ENCODE measurements around the gene TMEM176B. TPM values are rescaled to one million over a fixed set of nuclear protein-coding genes. Genes with fewer than 3 reads are reported as not detected.

TMEM176B gene
- total and polyA plus RNA-seq, 7 donors = 2.2 to 15.9 (median 4.4) TPM

DNA sequence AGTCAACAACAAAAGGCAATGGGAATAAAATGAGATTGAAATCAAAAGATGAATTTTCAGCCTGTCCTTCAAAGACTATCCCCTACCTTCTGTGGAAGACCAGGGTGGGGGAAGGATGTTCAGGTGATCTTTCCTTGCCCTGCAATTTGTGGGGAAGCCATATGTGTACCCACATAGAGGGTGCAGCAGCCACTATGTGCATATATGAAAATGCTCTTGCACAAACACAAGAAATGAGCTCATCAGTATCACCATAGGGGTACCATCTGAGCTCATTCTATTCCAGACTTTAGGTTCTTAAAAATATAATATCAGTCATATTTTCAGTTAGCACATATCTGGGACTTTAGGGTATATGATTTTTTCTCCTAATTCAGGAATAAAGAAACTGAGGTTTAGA, 45.2 kb downstream of the TMEM176B start:
- Histone ChIP-seq H3K36me3 (ENCODE audit: insufficient read depth in 1 of 2, low read depth in 1 of 2) (no peaks in the 10 kb centered on the region), H3K9me3 (no peaks in the 10 kb centered on the region), H3K27ac (no peak overlapping the region), H3K4me1 (no peaks in the 10 kb centered on the region), H3K27me3 (ENCODE audit: insufficient read depth in 3 of 3, low read length in 2 of 3) (no peaks in the 10 kb centered on the region), H3K4me3 (no peak overlapping the region)
- intact Hi-C loops (cut with DNase I) = loop anchor here in 1 of 2 donors (5.0 kb wide), 1 partner anchor 308 kb away; no protein-coding TSS in a partner anchor
- no peak for DNase-seq
- no peak for ATAC-seq
- TF ChIP-seq, protein P1, sequence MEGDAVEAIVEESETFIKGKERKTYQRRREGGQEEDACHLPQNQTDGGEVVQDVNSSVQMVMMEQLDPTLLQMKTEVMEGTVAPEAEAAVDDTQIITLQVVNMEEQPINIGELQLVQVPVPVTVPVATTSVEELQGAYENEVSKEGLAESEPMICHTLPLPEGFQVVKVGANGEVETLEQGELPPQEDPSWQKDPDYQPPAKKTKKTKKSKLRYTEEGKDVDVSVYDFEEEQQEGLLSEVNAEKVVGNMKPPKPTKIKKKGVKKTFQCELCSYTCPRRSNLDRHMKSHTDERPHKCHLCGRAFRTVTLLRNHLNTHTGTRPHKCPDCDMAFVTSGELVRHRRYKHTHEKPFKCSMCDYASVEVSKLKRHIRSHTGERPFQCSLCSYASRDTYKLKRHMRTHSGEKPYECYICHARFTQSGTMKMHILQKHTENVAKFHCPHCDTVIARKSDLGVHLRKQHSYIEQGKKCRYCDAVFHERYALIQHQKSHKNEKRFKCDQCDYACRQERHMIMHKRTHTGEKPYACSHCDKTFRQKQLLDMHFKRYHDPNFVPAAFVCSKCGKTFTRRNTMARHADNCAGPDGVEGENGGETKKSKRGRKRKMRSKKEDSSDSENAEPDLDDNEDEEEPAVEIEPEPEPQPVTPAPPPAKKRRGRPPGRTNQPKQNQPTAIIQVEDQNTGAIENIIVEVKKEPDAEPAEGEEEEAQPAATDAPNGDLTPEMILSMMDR (IDR thresholded peaks at IDR 0.05) = no peak

DNA sequence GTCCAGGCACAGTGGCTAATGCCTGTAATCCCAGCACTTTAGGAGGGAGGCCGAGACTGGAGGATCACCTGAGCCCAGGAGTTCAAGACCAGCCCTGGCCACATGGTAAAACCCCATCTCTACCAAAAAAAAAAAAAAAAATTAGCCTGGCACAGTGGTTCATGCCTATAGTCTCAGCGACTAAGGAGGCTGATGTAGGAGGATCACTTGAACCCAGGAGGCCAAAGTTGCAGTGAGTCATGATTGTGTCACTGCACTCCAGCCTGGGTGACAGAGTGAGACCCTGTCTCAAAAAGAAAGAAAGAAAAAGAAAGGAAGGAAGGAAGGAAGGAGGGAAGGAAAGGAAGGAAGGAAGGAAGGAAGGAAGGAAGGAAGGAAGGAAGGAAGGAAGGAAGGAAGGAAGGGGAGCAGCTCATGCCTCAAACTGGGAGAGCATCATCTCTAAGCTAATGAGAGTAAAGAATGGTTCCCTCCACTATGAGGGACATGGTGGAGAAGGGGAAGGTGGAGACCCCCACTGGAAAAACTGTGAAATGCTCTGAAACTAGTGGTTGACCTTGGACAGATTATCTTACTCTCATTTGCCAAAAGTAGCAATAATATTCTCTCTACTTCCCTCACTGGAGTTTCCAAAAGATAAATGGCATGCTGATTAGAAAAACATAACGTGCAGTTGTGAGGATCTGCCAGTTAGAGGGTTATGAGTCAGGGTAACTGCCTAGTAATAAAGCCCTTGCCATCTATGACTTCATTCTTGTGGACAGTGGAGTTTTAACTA, 46.1 kb downstream of the TMEM176B start:
- no peaks in the 10 kb centered on the region for H3K4me1 ChIP-seq
- no peak overlapping the region for H3K4me3 ChIP-seq
- no peaks in the 10 kb centered on the region for H3K9me3 ChIP-seq
- 28 to 38% (median 35%) methylated on average over 3 of the region's 3 CpGs for WGBS, 3 donors
- TF ChIP-seq, protein P1 (IDR thresholded peaks at IDR 0.05) = peak; percentile 17
- no peak overlapping the region for H3K27ac ChIP-seq
- no peaks in the 10 kb centered on the region for H3K27me3 ChIP-seq (ENCODE audit: insufficient read depth in 3 of 3, low read length in 2 of 3)
- no peaks in the 10 kb centered on the region for H3K36me3 ChIP-seq (ENCODE audit: insufficient read depth in 1 of 2, low read depth in 1 of 2)
- intact Hi-C loops (cut with DNase I) = no loop called here
- DNase-seq = no peak
- no peak for ATAC-seq

DNA sequence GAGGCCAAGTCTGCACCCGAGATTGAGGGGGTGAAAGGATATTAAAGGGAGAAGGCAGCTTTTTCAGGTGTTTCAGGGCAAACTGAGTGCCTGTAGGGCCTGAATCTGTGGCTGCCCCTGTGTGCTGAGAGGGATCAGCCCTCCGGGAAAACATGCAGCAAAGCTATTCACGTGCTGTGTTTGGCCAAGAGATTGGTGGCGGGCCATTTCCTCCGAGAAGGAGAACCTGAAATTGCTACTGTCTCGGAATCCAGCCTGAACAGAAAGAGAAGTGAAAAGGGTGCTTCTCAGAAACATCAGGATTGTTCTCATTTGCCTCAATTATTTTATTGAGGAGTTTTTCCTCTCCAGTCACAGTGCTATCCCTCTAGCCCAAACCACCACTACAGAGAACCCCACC, 46.9 kb downstream of the TMEM176B start:
- WGBS, 3 donors = 58 to 64% (median 59%) methylated on average over 6 of the region's 6 CpGs
- intact Hi-C loops (cut with DNase I) = no loop called here
- Histone ChIP-seq H3K4me1 (no peaks in the 10 kb centered on the region), H3K4me3 (no peak overlapping the region), H3K27ac (no peak overlapping the region), H3K9me3 (no peaks in the 10 kb centered on the region), H3K27me3 (ENCODE audit: insufficient read depth in 3 of 3, low read length in 2 of 3) (no peaks in the 10 kb centered on the region), H3K36me3 (ENCODE audit: insufficient read depth in 1 of 2, low read depth in 1 of 2) (no peaks in the 10 kb centered on the region)
- ATAC-seq = no peak
- DNase-seq = no peak
- TF ChIP-seq, protein P1 (IDR thresholded peaks at IDR 0.05) = no peak

DNA sequence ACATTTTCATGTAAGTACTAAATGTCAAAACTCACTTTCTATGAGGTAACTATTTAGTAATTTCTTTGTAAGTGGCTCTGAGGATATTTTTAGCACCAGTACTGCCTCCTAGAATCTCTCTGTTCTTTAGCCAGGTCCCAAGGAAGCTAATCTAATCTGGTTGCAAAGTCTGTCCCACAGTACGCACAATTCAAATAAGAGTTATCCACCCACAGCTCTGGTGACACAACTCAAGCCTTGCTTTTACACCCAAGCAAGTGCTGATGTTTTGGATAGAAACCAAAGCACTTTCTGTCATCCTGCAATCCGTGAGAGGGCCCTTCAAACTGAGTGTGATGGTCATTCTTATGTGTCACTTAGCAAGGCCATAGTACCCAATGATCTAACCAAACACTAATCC, 48.5 kb downstream of the TMEM176B start:
- no peak overlapping the region for H3K4me3 ChIP-seq
- intact Hi-C loops (cut with DNase I) = loop anchor here in 1 of 2 donors (2.0 kb wide), 1 partner anchor 31 kb away; no protein-coding TSS in a partner anchor
- no peak for DNase-seq
- H3K27me3 ChIP-seq (ENCODE audit: insufficient read depth in 3 of 3, low read length in 2 of 3) = no peaks in the 10 kb centered on the region
- no peak overlapping the region for H3K27ac ChIP-seq
- WGBS, 3 donors = 41 to 43% (median 42%) methylated on average over 2 of the region's 2 CpGs
- H3K36me3 ChIP-seq (ENCODE audit: insufficient read depth in 1 of 2, low read depth in 1 of 2) = no peaks in the 10 kb centered on the region
- H3K9me3 ChIP-seq = no peaks in the 10 kb centered on the region
- no peaks in the 10 kb centered on the region for H3K4me1 ChIP-seq
- ATAC-seq = peak in 1 of 4 donors; percentile 35
- TF ChIP-seq, protein P1 (IDR thresholded peaks at IDR 0.05) = no peak

DNA sequence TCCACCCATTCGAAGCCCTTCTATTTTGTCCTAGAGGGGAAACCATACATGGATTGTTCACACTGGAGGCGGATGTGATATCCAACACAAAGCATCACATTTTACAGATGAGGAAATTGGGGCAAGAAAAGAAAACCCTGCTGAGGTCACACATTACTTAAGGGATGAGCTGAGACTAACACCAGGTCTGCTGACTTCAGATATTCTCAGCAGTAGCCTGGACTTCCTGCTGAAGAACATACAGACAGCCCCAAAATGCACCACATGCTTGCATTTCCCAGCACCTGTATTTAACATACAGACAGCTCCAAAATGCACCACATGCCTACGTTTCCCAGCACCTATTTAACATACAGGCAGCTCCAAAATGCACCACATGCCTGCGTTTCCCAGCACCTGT, 51.8 kb downstream of the TMEM176B start:
- DNase-seq = no peak
- intact Hi-C loops (cut with DNase I) = no loop called here

More for the DNA sequence above, 51.8 kb downstream of the TMEM176B start:
- Histone ChIP-seq H3K4me3 (no peak overlapping the region), H3K27ac (no peak overlapping the region), H3K36me3 (ENCODE audit: insufficient read depth in 1 of 2, low read depth in 1 of 2) (no peaks in the 10 kb centered on the region), H3K4me1 (no peaks in the 10 kb centered on the region), H3K27me3 (ENCODE audit: insufficient read depth in 3 of 3, low read length in 2 of 3) (no peaks in the 10 kb centered on the region), H3K9me3 (no peaks in the 10 kb centered on the region)
- no peak for ATAC-seq
- 78 to 83% (median 79%) methylated on average over 4 of the region's 4 CpGs for WGBS, 3 donors
- TF ChIP-seq, protein P1 (IDR thresholded peaks at IDR 0.05) = no peak

Data from psoas muscle (tissue), 8 donors.